ENCODE measurements around the gene ALDH18A1.

DNA sequence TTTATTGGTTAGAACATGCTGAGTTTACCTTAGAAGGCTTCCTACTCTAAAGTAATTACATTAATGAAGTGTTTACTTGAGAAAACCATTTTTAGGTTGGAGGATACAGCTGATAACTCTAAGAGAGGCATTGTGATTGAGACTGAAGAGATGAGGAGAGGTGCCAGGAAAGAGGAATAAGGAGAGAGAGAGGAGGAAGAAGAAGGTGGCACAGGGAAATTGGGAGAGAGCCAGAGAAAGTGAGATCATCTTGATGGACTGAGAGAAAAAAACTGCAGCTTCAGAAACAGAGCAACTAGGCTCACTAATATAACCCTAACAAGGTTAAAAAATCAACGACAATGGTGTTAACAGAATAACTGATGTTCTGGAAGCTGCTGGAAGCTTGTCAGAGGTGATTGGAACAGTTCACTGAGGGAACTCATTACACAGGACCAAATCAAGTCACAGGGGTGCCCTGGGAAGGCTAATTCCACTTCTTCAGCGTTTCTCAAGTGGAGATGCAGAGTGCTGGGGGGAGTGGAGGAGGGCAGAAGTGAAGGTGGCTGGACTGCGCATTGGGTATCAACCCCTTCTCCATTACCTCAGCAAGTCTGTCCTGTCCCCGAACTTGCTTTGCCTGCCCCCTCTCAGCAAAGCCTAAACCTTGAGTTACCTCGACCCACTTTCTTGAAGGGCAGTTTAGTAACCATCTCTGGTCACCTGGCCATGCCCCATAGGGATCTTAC lies 88.4 kb downstream of the ALDH18A1 start:
- TF ChIP-seq EZH2 (IDR thresholded peaks at IDR 0.05; ENCODE audit: low read length, unreplicated experiment) (no peak), CTCF (conservative IDR thresholded peaks at IDR 0.05; ENCODE audit: low read depth, low read length) (no peak), EZH2phosphoT487 (IDR thresholded peaks at IDR 0.05; ENCODE audit: borderline replicate concordance, low read length) (no peak)

All from PC-3 (cell line).